HEK293T (cell line): Measurements from ENCODE around the gene CDCA3.

Experiments
- ARNT ChIP-seq: fragments of 450-650 bp; IDR thresholded peaks from 2 replicates; pipeline ENCODE4 v1.6.1; 2017; ENCODE audit warnings: mild to moderate bottlenecking
- BHLHE40 ChIP-seq: fragments of 450-650 bp; IDR thresholded peaks from 2 replicates; pipeline ENCODE4 v1.6.1; 2016; ENCODE audit warnings: mild to moderate bottlenecking, moderate library complexity, borderline replicate concordance
- ELF4 ChIP-seq: fragments of 450-650 bp; IDR thresholded peaks from 2 replicates; pipeline ENCODE4 v1.6.1; 2017; ENCODE audit warnings: antibody characterized with exemption
- FOXA1 ChIP-seq: fragments of 450-650 bp; IDR thresholded peaks from 2 replicates; pipeline ENCODE4 v1.6.1; 2016; ENCODE audit warnings: mild to moderate bottlenecking
- FOXK2 ChIP-seq: fragments of 450-650 bp; IDR thresholded peaks from 2 replicates; pipeline ENCODE4 v1.6.1; 2016; ENCODE audit warnings: mild to moderate bottlenecking
- FOXM1 ChIP-seq: fragments of 450-650 bp; IDR thresholded peaks from 2 replicates; pipeline ENCODE4 v1.6.1; 2017; ENCODE audit warnings: mild to moderate bottlenecking, borderline replicate concordance
- L3MBTL2 ChIP-seq: fragments of 450-650 bp; conservative IDR thresholded peaks from 2 replicates; pipeline ENCODE4 v1.6.1; 2016; ENCODE audit warnings: mild to moderate bottlenecking
- NFRKB ChIP-seq: fragments of 450-650 bp; IDR thresholded peaks from 2 replicates; pipeline ENCODE4 v1.6.1; 2016; ENCODE audit warnings: mild to moderate bottlenecking, moderate library complexity
- PKNOX1 ChIP-seq: fragments of 450-650 bp; IDR thresholded peaks from 2 replicates; pipeline ENCODE4 v1.6.1; 2016
- SP1 ChIP-seq: fragments of 450-650 bp; IDR thresholded peaks from 2 replicates; pipeline ENCODE4 v1.6.1; 2017
- SUZ12 ChIP-seq: fragments of 450-650 bp; IDR thresholded peaks from 2 replicates; pipeline ENCODE4 v1.6.1; 2016; ENCODE audit warnings: mild to moderate bottlenecking
- TARDBP ChIP-seq: fragments of 450-650 bp; IDR thresholded peaks from 2 replicates; pipeline ENCODE4 v1.6.1; 2016
- ZNF384 ChIP-seq: fragments of 450-650 bp; IDR thresholded peaks from 2 replicates; pipeline ENCODE4 v1.6.1; 2016

DNA sequence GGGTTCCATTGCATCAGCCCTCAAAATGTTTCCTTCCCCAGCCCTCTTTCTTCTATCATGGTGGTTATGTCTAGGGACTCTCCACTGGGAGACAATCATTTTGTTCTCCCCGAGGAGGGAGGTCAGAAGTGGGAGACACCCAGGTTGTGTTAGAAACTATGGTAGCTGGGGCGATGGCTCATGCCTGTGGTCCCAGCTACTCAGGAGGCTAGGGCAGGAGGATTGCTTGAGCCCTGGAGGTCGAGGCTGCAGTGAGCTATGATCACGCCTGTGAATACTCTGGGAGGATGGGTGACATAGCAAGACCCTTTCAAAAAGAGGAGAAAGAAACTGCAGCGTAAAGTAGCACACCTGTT is 40.5 kb upstream of the CDCA3 start:
- no peak for TF ChIP-seq NFRKB
- no peak for TF ChIP-seq ZNF384
- no peak for TF ChIP-seq BHLHE40
- 0 out of 2 replicates have a peak, but pooled peaks have one; percentile 8 for TF ChIP-seq L3MBTL2
- TF ChIP-seq FOXK2, result no peak
- no peak for TF ChIP-seq FOXM1
- TF ChIP-seq SP1, result no peak
- TF ChIP-seq FOXA1, result no peak
- TF ChIP-seq ARNT, result no peak
- no peak for TF ChIP-seq SUZ12
- no peak for TF ChIP-seq ELF4
- TF ChIP-seq TARDBP, result no peak
- no peak for TF ChIP-seq PKNOX1
